ENCODE results near the gene C16orf54. TPM values are rescaled to one million over a fixed set of nuclear protein-coding genes. Genes with fewer than 3 reads are reported as not detected.
"Not testable (repeated sequence)": the region's sequence is repeated elsewhere in the genome, so short reads cannot be mapped to it uniquely, and the experiment has no call there.

The C16orf54 gene
- total RNA-seq: not detected in 3 replicates

DNA sequence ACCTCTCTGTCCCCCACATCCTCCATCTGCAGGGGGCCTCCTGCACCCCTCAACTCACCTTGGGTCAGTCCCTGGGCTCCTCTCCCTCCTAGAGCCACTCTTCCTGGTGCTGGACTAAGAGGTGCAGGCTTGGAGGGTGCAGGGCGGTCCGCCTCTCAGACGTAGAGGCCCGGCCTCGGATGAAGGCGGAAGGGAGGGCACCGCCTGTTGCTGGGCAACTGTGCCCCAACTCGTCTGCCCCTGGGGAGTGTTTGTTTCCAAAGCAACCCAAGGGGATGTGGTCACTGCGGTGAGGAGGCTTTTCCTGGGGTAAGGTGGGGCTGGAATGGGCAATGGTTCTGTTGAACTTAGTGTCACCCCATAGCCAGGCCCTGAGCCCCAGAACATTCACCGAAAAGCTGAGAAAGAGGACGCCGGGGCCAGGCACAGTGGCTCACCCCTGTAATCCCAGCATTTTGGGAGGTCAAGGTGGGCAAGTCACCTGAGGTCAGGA, at the start of gene C16orf54:
TSS of gene C16orf54 (minus strand) at position 138 of the 493 bp plus-strand sequence. CDS start 1,039 bp downstream, outside the sequence.
- Mint-ChIP-seq H3K4me1 (peaks cover 2% of the 10 kb centered on the region), H3K4me3 (no peak within 1 kb of the TSS), H3K27me3 (ENCODE audit: low read depth) (no peaks in the 10 kb centered on the region), H3K9me3 (peaks cover 3% of the 10 kb centered on the region), H3K36me3 (no peaks in the 10 kb centered on the region), H3K27ac (no peak within 1 kb of the TSS)
- TF ChIP-seq, protein P1, sequence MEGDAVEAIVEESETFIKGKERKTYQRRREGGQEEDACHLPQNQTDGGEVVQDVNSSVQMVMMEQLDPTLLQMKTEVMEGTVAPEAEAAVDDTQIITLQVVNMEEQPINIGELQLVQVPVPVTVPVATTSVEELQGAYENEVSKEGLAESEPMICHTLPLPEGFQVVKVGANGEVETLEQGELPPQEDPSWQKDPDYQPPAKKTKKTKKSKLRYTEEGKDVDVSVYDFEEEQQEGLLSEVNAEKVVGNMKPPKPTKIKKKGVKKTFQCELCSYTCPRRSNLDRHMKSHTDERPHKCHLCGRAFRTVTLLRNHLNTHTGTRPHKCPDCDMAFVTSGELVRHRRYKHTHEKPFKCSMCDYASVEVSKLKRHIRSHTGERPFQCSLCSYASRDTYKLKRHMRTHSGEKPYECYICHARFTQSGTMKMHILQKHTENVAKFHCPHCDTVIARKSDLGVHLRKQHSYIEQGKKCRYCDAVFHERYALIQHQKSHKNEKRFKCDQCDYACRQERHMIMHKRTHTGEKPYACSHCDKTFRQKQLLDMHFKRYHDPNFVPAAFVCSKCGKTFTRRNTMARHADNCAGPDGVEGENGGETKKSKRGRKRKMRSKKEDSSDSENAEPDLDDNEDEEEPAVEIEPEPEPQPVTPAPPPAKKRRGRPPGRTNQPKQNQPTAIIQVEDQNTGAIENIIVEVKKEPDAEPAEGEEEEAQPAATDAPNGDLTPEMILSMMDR (IDR thresholded peaks at IDR 0.05; ENCODE audit: unreplicated experiment): no peak
- no peak for DNase-seq (ENCODE audit: low spot score in 2 of 2, unreplicated experiment in 2 of 2)

- Mint-ChIP-seq H3K27ac (no peak overlapping the region), H3K4me3 (no peak overlapping the region), H3K4me1 (peaks cover 28% of the 10 kb centered on the region)
These were observed 48.5 kb upstream of the C16orf54 start for GRCh38 chr16:29794231-29794710.

GRCh38 chr16:29793153-29793552, 47.4 kb upstream of the C16orf54 start:
- not testable (repeated sequence) for H3K27me3 Mint-ChIP-seq (ENCODE audit: low read depth); H3K27ac Mint-ChIP-seq; DNase-seq (ENCODE audit: low spot score in 2 of 2, unreplicated experiment in 2 of 2); H3K9me3 Mint-ChIP-seq
- H3K36me3 Mint-ChIP-seq: peaks cover 12% of the 10 kb centered on the region
- peaks cover 28% of the 10 kb centered on the region for H3K4me1 Mint-ChIP-seq
- peak overlapping the region; percentile 4 for H3K4me3 Mint-ChIP-seq

More at GRCh38 chr16:29794231-29794710, 48.5 kb upstream of the C16orf54 start:
- H3K9me3 Mint-ChIP-seq: no peaks in the 10 kb centered on the region
- peaks cover 12% of the 10 kb centered on the region for H3K36me3 Mint-ChIP-seq
- no peak for DNase-seq (ENCODE audit: low spot score in 2 of 2, unreplicated experiment in 2 of 2)
- TF ChIP-seq, protein P1 (IDR thresholded peaks at IDR 0.05; ENCODE audit: unreplicated experiment): no peak
- no peaks in the 10 kb centered on the region for H3K27me3 Mint-ChIP-seq (ENCODE audit: low read depth)

- DNase-seq (ENCODE audit: low spot score in 2 of 2, unreplicated experiment in 2 of 2): no peak
- Mint-ChIP-seq H3K27ac (peak overlapping the region; percentile 98), H3K27me3 (ENCODE audit: low read depth) (no peaks in the 10 kb centered on the region), H3K36me3 (peaks cover 7% of the 10 kb centered on the region), H3K4me1 (peaks cover 28% of the 10 kb centered on the region), H3K4me3 (peak overlapping the region; percentile 98), H3K9me3 (no peaks in the 10 kb centered on the region)
- TF ChIP-seq, protein P1 (IDR thresholded peaks at IDR 0.05; ENCODE audit: unreplicated experiment): no peak
These were observed 46.3 kb upstream of the C16orf54 start for GRCh38 chr16:29791845-29792807.

GRCh38 chr16:29790949-29791844, 45.4 kb upstream of the C16orf54 start:
- H3K36me3 Mint-ChIP-seq: peaks cover 2% of the 10 kb centered on the region

More at GRCh38 chr16:29790949-29791844, 45.4 kb upstream of the C16orf54 start:
- H3K27ac Mint-ChIP-seq: peak overlapping the region; percentile 98
- peaks cover 28% of the 10 kb centered on the region for H3K4me1 Mint-ChIP-seq
- peak overlapping the region; percentile 98 for H3K4me3 Mint-ChIP-seq
- no peak for DNase-seq (ENCODE audit: low spot score in 2 of 2, unreplicated experiment in 2 of 2)
- no peaks in the 10 kb centered on the region for H3K9me3 Mint-ChIP-seq
- TF ChIP-seq, protein P1 (IDR thresholded peaks at IDR 0.05; ENCODE audit: unreplicated experiment): no peak
- no peaks in the 10 kb centered on the region for H3K27me3 Mint-ChIP-seq (ENCODE audit: low read depth)

Data from mesothelial cell of epicardium (in vitro differentiated cells).